Liver (tissue), 2 donors: Measurements from ENCODE around the gene ERC2.

Source experiments
- YY1 ChIP-seq: IDR thresholded peaks from 2 replicates; pipeline ENCODE4 v1.6.1; 2016; ENCODE audit warnings: antibody characterized with exemption, mild to moderate bottlenecking
- TF ChIP-seq, protein P1 (sequence below): IDR thresholded peaks from 2 replicates; pipeline ENCODE4 v1.6.1; 2016; ENCODE audit warnings: antibody characterized with exemption
- TF ChIP-seq, protein P2 (sequence below): fragments of 150-350 bp; IDR thresholded peaks from 2 replicates; pipeline ENCODE4 v1.5.1; 2017; ENCODE audit warnings: improper control_type of control experiment, low read depth, low read length; ENCODE audit not compliant: missing input control
- donor health status: healthy.

DNA sequence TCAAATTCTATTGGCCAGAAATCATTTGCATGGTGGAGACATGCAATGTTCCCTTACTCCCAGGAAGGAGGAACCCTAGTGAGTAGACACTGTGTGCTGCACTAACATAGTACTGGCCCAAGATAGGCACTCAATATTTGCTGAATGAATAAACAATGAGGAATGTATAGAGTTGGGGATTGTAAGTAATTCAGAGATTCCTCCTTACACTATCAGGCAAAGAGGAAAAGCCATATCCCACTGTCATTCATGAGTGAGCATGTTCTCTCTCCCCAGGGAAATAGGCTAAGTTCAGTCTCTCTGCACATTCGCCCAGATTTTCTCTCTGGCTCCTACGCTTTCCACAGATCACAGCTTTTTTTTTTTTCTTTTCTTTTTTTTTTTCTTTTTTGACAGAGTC lies 826.3 kb downstream of the ERC2 start:
- TF ChIP-seq, protein P1, sequence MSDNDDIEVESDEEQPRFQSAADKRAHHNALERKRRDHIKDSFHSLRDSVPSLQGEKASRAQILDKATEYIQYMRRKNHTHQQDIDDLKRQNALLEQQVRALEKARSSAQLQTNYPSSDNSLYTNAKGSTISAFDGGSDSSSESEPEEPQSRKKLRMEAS: no peak
- TF ChIP-seq, protein P2, sequence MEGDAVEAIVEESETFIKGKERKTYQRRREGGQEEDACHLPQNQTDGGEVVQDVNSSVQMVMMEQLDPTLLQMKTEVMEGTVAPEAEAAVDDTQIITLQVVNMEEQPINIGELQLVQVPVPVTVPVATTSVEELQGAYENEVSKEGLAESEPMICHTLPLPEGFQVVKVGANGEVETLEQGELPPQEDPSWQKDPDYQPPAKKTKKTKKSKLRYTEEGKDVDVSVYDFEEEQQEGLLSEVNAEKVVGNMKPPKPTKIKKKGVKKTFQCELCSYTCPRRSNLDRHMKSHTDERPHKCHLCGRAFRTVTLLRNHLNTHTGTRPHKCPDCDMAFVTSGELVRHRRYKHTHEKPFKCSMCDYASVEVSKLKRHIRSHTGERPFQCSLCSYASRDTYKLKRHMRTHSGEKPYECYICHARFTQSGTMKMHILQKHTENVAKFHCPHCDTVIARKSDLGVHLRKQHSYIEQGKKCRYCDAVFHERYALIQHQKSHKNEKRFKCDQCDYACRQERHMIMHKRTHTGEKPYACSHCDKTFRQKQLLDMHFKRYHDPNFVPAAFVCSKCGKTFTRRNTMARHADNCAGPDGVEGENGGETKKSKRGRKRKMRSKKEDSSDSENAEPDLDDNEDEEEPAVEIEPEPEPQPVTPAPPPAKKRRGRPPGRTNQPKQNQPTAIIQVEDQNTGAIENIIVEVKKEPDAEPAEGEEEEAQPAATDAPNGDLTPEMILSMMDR: no peak
- TF ChIP-seq YY1: no peak
